ENCODE results near the gene CPXM1.

Gene CPXM1

DNA sequence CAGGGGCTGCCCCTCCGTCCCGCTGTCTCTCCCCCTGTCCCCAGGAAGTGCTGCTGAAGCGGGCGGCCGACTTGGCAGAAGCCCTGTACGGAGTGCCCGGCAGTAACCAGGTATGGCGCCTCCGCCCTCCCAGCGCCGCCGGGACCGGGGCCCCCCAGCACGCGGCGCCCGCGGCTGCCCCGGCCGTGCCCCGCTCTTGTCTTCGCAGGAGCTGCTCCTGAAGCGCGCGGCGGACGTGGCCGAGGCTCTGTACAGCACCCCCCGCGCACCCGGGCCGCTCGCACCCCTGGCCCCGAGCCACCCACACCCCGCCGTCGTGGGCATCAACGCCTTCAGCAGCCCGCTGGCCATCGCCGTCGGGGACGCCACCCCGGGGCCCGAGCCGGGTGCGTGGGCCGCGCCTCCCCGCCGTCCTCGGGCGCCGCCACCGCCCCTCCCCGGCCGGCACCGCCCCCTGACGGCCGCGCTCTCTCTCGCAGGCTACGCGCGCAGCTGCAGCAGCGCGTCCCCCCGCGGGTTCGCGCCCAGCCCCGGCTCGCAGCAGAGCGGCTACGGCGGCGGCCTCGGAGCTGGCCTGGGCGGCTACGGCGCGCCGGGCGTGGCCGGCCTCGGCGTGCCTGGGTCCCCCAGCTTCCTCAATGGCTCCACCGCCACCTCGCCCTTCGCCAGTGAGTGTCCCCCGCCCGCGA is 48.4 kb downstream of the CPXM1 start:
- no peaks in the 10 kb centered on the region for H3K36me3 ChIP-seq (ENCODE audit: control insufficient read depth in 5 of 5, insufficient read depth in 5 of 5, low read length in 5 of 5)
- no peak overlapping the region for H3K9ac ChIP-seq (ENCODE audit: low read length in 5 of 5)
- H3K4me3 ChIP-seq (ENCODE audit: low read depth in 1 of 5, low read length in 5 of 5), result peak overlapping the region in 4 of 5 donors; percentile 27 to 61 (median 49)
- no peaks in the 10 kb centered on the region for H3K9me3 ChIP-seq (ENCODE audit: control insufficient read depth in 5 of 5, low read length in 5 of 5)
- peaks cover 0 to 30% (median 23%) of the 10 kb centered on the region in 5 donors for H3K4me1 ChIP-seq (ENCODE audit: control insufficient read depth in 5 of 5, insufficient read depth in 5 of 5, low read length in 5 of 5)
- H3K27me3 ChIP-seq (ENCODE audit: control insufficient read depth in 5 of 5, insufficient read depth in 4 of 5, low read length in 5 of 5), result peaks cover 22 to 60% (median 53%) of the 10 kb centered on the region in 5 donors
- no peak overlapping the region for H3K27ac ChIP-seq (ENCODE audit: low read depth, low read length)

DNA sequence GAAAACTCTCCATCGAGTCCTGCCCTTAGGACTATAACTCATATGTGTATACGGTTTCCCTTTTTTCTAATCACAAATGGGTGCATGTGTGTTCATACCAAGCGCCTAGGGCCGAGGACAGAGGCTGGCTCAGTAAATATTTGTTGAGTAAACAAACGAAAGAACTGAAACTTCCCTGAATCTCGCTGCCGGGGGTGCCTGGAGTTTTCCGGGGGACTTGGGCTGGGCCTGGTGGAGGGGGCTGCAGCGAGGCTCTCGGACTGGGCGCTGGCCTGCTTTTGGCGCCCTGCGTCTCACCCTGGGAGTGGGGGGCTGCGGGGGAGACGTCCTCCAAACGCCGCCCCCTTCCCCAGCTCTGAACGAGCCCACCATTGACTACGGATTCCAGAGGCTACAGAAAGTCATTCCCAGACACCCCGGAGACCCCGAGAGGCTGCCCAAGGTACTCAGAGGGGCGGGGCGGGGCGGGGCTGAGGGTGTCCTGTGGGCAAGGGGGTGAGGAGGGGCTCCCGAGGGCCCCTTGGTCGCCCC is 49.0 kb downstream of the CPXM1 start:
- H3K27ac ChIP-seq (ENCODE audit: low read depth, low read length), result no peak overlapping the region
- H3K4me1 ChIP-seq (ENCODE audit: control insufficient read depth in 5 of 5, insufficient read depth in 5 of 5, low read length in 5 of 5), result peaks cover 0 to 30% (median 23%) of the 10 kb centered on the region in 5 donors
- H3K9ac ChIP-seq (ENCODE audit: low read length in 5 of 5), result no peak overlapping the region
- peaks cover 22 to 56% (median 49%) of the 10 kb centered on the region in 5 donors for H3K27me3 ChIP-seq (ENCODE audit: control insufficient read depth in 5 of 5, insufficient read depth in 4 of 5, low read length in 5 of 5)
- H3K9me3 ChIP-seq (ENCODE audit: control insufficient read depth in 5 of 5, low read length in 5 of 5), result no peaks in the 10 kb centered on the region
- H3K36me3 ChIP-seq (ENCODE audit: control insufficient read depth in 5 of 5, insufficient read depth in 5 of 5, low read length in 5 of 5), result no peaks in the 10 kb centered on the region
- peak overlapping the region; percentile 33 to 61 (median 53) for H3K4me3 ChIP-seq (ENCODE audit: low read depth in 1 of 5, low read length in 5 of 5)

DNA sequence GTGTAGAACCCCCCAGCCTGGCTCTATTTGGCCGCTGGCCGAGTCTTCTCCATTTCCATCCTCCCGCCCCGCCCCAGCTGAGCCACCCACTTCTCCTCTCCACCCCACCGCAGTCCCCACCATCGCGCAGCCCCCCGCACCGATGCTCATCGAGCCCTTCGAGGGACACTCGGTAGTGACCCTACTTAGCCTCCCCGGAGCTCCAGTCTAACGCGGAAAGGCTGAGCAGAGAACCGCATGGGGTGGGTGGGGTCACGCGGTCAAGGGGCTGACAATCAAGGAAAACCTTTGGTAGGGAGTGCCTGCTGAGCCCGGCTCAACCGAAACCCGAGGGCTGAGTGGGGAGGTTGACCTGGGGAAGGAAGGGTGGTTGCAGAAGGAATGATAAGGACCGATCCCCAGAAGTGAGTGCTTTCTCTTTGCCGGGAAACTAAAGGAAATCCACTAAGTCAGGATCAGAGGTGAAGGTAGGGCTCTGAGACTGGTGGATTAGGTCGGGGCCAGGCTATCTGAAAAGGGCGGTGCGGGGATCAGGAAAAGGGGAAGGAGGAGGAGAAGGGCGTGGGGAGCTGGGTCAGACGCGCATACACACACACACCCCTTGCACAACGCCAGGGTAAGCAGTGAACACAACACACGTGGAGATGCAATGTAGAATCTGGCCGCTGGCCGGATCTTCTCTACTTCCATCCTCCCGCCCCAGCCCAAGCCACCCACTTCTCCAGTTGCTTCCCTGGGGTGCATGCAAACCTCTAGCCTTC is 49.8 kb downstream of the CPXM1 start:
- H3K4me1 ChIP-seq (ENCODE audit: control insufficient read depth in 5 of 5, insufficient read depth in 5 of 5, low read length in 5 of 5), result peaks cover 0 to 30% (median 23%) of the 10 kb centered on the region in 5 donors
- H3K27ac ChIP-seq (ENCODE audit: low read depth, low read length), result no peak overlapping the region
- no peak overlapping the region for H3K9ac ChIP-seq (ENCODE audit: low read length in 5 of 5)
- no peaks in the 10 kb centered on the region for H3K36me3 ChIP-seq (ENCODE audit: control insufficient read depth in 5 of 5, insufficient read depth in 5 of 5, low read length in 5 of 5)
- peak overlapping the region in 4 of 5 donors; percentile 46 to 54 (median 51) for H3K4me3 ChIP-seq (ENCODE audit: low read depth in 1 of 5, low read length in 5 of 5)
- peaks cover 16 to 51% (median 42%) of the 10 kb centered on the region in 5 donors for H3K27me3 ChIP-seq (ENCODE audit: control insufficient read depth in 5 of 5, insufficient read depth in 4 of 5, low read length in 5 of 5)
- H3K9me3 ChIP-seq (ENCODE audit: control insufficient read depth in 5 of 5, low read length in 5 of 5), result no peaks in the 10 kb centered on the region

DNA sequence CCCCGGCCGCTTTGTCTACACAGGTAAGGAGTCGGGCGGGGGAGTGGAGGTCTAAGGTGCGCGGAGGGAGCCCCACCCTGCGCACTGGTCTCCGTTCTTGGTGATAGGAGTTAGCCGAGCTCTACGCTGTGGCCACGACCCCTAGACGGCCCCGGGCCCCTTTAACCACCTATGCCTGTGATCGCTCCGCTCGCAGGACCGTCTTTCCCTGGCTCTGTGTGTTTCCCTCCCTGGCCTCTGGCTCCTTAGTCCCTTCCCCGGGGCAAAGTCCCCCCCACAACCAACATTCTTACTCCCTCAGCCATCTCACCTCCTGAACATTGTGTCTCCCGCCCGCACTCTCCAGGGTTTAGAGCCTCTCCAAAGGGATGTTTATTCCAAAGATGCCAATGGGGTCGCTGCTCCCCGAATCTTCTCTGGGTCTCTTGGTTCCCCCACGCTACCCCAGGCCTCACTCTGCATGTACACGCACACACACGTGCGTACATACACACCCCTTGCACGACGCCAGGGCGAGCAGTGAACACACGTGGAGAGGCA is 50.4 kb downstream of the CPXM1 start:
- no peak overlapping the region for H3K9ac ChIP-seq (ENCODE audit: low read length in 5 of 5)
- no peaks in the 10 kb centered on the region for H3K36me3 ChIP-seq (ENCODE audit: control insufficient read depth in 5 of 5, insufficient read depth in 5 of 5, low read length in 5 of 5)
- H3K27ac ChIP-seq (ENCODE audit: low read depth, low read length), result no peak overlapping the region
- H3K4me3 ChIP-seq (ENCODE audit: low read depth in 1 of 5, low read length in 5 of 5), result no peak overlapping the region
- no peaks in the 10 kb centered on the region for H3K9me3 ChIP-seq (ENCODE audit: control insufficient read depth in 5 of 5, low read length in 5 of 5)
- H3K4me1 ChIP-seq (ENCODE audit: control insufficient read depth in 5 of 5, insufficient read depth in 5 of 5, low read length in 5 of 5), result peaks cover 0 to 30% (median 23%) of the 10 kb centered on the region in 5 donors
- peaks cover 16 to 49% (median 39%) of the 10 kb centered on the region in 5 donors for H3K27me3 ChIP-seq (ENCODE audit: control insufficient read depth in 5 of 5, insufficient read depth in 4 of 5, low read length in 5 of 5)

DNA sequence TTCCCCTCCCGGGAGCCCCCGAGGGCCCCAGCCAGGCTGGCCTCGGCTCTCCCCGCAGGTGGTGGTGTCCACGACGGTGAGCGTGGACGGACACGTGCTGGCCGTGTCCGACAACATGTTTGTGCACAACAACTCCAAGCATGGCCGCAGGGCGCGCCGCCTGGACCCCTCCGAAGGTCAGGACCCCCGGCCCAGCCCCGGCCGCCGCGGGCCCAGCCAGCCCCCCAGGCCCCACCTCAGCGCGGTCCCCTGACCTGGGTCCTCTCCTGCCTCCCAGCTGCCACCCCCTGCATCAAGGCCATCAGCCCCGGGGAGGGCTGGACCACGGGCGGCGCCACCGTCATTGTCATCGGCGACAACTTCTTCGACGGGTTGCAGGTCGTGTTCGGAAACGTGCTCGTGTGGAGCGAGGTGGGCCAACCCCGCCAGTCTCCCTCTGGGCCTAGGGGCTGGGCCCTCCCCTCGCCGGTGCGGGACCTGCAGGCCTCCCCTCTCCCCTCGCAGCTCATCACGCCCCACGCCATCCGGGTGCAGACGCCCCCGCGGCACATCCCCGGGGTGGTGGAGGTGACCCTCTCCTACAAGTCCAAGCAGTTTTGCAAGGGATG is 51.0 kb downstream of the CPXM1 start:
- Histone ChIP-seq H3K9ac (ENCODE audit: low read length in 5 of 5) (no peak overlapping the region), H3K4me3 (ENCODE audit: low read depth in 1 of 5, low read length in 5 of 5) (no peak overlapping the region), H3K27ac (ENCODE audit: low read depth, low read length) (no peak overlapping the region), H3K36me3 (ENCODE audit: control insufficient read depth in 5 of 5, insufficient read depth in 5 of 5, low read length in 5 of 5) (no peaks in the 10 kb centered on the region), H3K9me3 (ENCODE audit: control insufficient read depth in 5 of 5, low read length in 5 of 5) (no peaks in the 10 kb centered on the region), H3K27me3 (ENCODE audit: control insufficient read depth in 5 of 5, insufficient read depth in 4 of 5, low read length in 5 of 5) (peaks cover 16 to 45% (median 34%) of the 10 kb centered on the region in 5 donors), H3K4me1 (ENCODE audit: control insufficient read depth in 5 of 5, insufficient read depth in 5 of 5, low read length in 5 of 5) (peaks cover 0 to 30% (median 23%) of the 10 kb centered on the region in 5 donors)

DNA sequence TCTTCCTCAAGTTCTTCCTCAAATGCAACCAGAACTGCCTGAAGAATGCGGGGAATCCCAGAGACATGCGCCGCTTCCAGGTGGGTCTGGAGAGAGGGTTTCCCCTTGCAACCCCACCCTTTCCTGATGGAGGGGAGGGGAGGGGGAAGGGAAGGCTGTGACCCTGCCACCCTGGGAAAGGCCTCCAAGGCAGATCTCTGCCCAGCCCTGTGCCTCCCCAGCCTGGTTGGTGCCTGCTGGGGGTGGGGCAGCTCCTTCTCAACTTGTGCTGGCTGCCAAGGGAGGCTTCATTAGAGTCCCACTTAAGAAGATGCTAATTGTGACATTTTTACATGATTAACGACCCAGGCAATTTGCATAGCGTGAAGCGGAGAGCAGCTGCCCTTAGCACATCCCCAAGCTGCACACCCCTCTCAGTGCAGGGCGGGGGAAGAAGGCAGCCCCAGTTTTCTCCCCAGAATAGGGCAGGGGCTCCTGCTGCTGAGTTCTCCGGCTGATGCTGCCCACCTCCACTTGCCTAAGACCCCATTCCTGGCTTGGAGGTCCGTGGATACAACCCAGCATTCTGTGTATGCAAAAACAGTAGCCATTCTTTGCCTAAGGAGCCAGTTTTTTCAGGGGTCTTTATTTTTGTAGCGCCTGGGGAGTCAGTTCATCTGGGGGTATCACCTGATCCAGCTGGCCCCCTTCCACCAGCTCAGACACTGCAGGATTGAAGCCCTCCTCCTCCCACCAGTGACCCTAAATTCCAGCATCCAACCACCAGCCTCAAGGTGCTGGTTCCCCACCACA is 51.7 kb downstream of the CPXM1 start:
- H3K4me3 ChIP-seq (ENCODE audit: low read depth in 1 of 5, low read length in 5 of 5), result no peak overlapping the region
- no peaks in the 10 kb centered on the region for H3K36me3 ChIP-seq (ENCODE audit: control insufficient read depth in 5 of 5, insufficient read depth in 5 of 5, low read length in 5 of 5)
- no peaks in the 10 kb centered on the region for H3K9me3 ChIP-seq (ENCODE audit: control insufficient read depth in 5 of 5, low read length in 5 of 5)
- no peak overlapping the region for H3K9ac ChIP-seq (ENCODE audit: low read length in 5 of 5)
- no peak overlapping the region for H3K27ac ChIP-seq (ENCODE audit: low read depth, low read length)
- H3K27me3 ChIP-seq (ENCODE audit: control insufficient read depth in 5 of 5, insufficient read depth in 4 of 5, low read length in 5 of 5), result peaks cover 14 to 38% (median 27%) of the 10 kb centered on the region in 5 donors
- peaks cover 0 to 30% (median 23%) of the 10 kb centered on the region in 5 donors for H3K4me1 ChIP-seq (ENCODE audit: control insufficient read depth in 5 of 5, insufficient read depth in 5 of 5, low read length in 5 of 5)

DNA sequence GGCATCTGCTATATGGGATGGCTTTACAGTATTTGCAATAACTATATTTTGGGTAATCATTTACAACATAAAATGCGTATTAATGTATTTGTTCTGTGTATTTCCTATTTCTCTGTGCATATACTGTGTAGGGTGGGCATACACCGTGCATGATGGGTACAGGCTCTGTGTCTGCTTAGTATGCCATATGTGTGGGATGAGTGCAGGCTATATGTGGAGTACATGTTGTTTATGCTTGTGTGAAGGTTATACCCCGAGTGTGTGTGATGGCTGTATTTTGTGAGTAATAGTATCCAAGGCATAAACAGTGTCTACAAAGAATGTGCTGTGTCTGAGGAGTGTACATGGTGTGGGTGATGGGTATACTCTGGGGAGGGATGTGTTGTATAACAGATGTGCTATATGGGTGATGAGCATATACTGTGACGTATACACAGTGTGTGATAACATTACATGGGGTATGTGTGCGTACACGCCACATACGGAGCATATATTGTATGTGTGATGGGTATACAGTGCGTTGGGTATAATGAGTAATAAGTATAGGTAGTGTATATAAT is 52.7 kb downstream of the CPXM1 start:
- peaks cover 6 to 30% (median 17%) of the 10 kb centered on the region in 5 donors for H3K27me3 ChIP-seq (ENCODE audit: control insufficient read depth in 5 of 5, insufficient read depth in 4 of 5, low read length in 5 of 5)
- peaks cover 0 to 27% (median 18%) of the 10 kb centered on the region in 5 donors for H3K4me1 ChIP-seq (ENCODE audit: control insufficient read depth in 5 of 5, insufficient read depth in 5 of 5, low read length in 5 of 5)
- no peak overlapping the region for H3K4me3 ChIP-seq (ENCODE audit: low read depth in 1 of 5, low read length in 5 of 5)
- H3K9me3 ChIP-seq (ENCODE audit: control insufficient read depth in 5 of 5, low read length in 5 of 5), result no peaks in the 10 kb centered on the region
- H3K36me3 ChIP-seq (ENCODE audit: control insufficient read depth in 5 of 5, insufficient read depth in 5 of 5, low read length in 5 of 5), result no peaks in the 10 kb centered on the region
- H3K9ac ChIP-seq (ENCODE audit: low read length in 5 of 5), result no peak overlapping the region
- H3K27ac ChIP-seq (ENCODE audit: low read depth, low read length), result no peak overlapping the region

DNA sequence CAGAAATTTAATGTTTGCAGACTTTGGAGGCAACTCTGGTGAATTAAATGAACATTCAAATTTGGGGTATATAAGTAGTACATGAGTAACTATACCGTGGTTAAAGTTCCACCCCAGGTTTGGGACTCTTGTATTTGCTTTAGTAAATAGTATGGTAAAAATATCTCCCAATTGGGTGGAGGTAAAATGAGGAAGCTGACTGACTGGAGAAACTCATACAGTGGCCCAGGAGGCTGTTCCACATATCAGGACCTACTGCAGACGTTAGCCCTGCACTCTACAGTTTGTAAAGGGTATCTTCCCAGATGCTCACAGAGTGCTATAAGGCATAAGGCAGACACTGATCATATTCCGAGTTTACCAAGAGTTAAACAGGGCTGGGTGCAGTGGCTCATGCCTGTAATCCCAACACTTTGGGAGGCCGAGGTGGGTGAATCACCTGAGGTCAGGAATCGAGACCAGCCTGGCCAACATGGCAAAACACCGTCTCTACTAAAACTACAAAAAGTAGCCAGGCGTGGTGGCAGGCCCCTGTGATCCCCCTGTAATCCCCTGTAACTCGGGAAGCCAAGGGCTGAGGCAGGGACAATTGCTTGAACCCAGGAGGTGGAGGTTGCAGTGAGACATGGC is 53.7 kb downstream of the CPXM1 start:
- Histone ChIP-seq H3K27ac (ENCODE audit: low read depth, low read length) (no peak overlapping the region), H3K9ac (ENCODE audit: low read length in 5 of 5) (no peak overlapping the region)

More for the DNA sequence above, 53.7 kb downstream of the CPXM1 start:
- Histone ChIP-seq H3K36me3 (ENCODE audit: control insufficient read depth in 5 of 5, insufficient read depth in 5 of 5, low read length in 5 of 5) (no peaks in the 10 kb centered on the region), H3K4me3 (ENCODE audit: low read depth in 1 of 5, low read length in 5 of 5) (no peak overlapping the region), H3K4me1 (ENCODE audit: control insufficient read depth in 5 of 5, insufficient read depth in 5 of 5, low read length in 5 of 5) (peaks cover 0 to 18% (median 12%) of the 10 kb centered on the region in 5 donors), H3K27me3 (ENCODE audit: control insufficient read depth in 5 of 5, insufficient read depth in 4 of 5, low read length in 5 of 5) (peaks cover 6 to 30% (median 16%) of the 10 kb centered on the region in 5 donors), H3K9me3 (ENCODE audit: control insufficient read depth in 5 of 5, low read length in 5 of 5) (no peaks in the 10 kb centered on the region)
